Activated B cell treated with CpG ODN at 0.5 μM for 24 hours (primary cell): Measurements from ENCODE around the gene TMEM184B. TPM values are rescaled to one million over a fixed set of nuclear protein-coding genes. Genes with fewer than 3 reads are reported as not detected.

Experiments used
- ATAC-seq: fragments of 200-7000 bp; cut with Tn5 transposase; one replicate; pipeline ENCODE4 v1.10.0; 2021; ENCODE audit warnings: low read depth, mild to moderate bottlenecking, moderate library complexity
- CTCF ChIA-PET: fragments of 350-600 bp; sonication (Branson Sonifier 250); formaldehyde crosslinking; loops from one replicate; lab custom pipeline; 2021; ENCODE audit warnings: antibody characterized with exemption; lab: Charles Lee
- POLR2A ChIA-PET: fragments of 350-600 bp; sonication (Branson Sonifier 250); formaldehyde crosslinking; loops from one replicate; lab custom pipeline; 2021; ENCODE audit warnings: antibody characterized with exemption; lab: Charles Lee
- DNase-seq: peaks from one replicate; pipeline ENCODE4 v3.0.0; 2022
- H3K27ac Mint-ChIP-seq: one replicate; pipeline ENCODE4 v1.8.0; 2020; ENCODE audit warnings: mixed read lengths
- H3K27me3 Mint-ChIP-seq: one replicate; pipeline ENCODE4 v1.8.0; 2021; ENCODE audit warnings: mixed read lengths
- H3K36me3 Mint-ChIP-seq: one replicate; pipeline ENCODE4 v1.8.0; 2021; ENCODE audit warnings: low read depth, mixed read lengths
- H3K4me1 Mint-ChIP-seq: one replicate; pipeline ENCODE4 v1.8.0; 2021; ENCODE audit warnings: mixed read lengths
- H3K4me3 Mint-ChIP-seq: one replicate; pipeline ENCODE4 v1.8.0; 2020; ENCODE audit warnings: mild to moderate bottlenecking, mixed read lengths
- H3K9me3 Mint-ChIP-seq: one replicate; pipeline ENCODE4 v1.8.0; 2020; ENCODE audit warnings: mixed read lengths
- intact Hi-C: fragments of 100-400 bp; cut with micrococcal nuclease; formaldehyde crosslinking; loops from one replicate; pipeline ENCODE4 v1.15.1; 2024
- total RNA-seq: library from RNA; stranded (reverse); gene quantifications from 2 replicates; pipeline ENCODE4 v1.2.3, GENCODE V29; 2022
- TF ChIP-seq, protein P1 (sequence below): fragments of 200-600 bp; IDR thresholded peaks from one replicate; pipeline ENCODE4 v1.8.0; 2022; ENCODE audit warnings: antibody characterized with exemption, mild to moderate bottlenecking

Gene TMEM184B
- total RNA-seq, 1 donor from 2014 or later, result 24.0 TPM

DNA sequence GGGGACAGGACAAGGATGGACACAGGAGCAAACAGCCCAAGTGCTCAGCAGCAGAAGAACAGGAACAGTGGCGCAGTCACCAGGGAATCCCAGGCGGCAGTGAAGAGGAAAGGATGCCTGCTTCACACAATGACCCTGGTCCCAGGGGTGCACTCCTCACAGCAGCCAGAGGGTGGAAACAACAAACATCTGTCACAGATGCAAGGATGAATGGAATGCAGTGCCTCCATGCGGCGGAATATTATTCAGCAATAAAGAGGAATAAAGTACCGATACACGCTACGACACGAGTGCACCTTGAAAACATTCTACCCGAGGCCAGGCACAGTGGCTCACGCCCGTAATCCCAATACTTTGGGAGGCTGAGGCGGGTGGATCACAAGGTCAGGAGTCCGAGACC, 31.7 kb upstream of the TMEM184B start:
- H3K4me3 Mint-ChIP-seq, result no peak overlapping the region
- DNase-seq (no peak), ATAC-seq (no peak)
- peaks cover 44% of the 10 kb centered on the region for H3K36me3 Mint-ChIP-seq
- ChIA-PET POLR2A (interaction anchor here (0.5 to 2.9 kb wide), 4 partner anchors 8 to 94 kb away, joined by 3 to 32 read pairs (median 5); no protein-coding TSS in a partner anchor), CTCF (no interaction called here)
- TF ChIP-seq, protein P1, sequence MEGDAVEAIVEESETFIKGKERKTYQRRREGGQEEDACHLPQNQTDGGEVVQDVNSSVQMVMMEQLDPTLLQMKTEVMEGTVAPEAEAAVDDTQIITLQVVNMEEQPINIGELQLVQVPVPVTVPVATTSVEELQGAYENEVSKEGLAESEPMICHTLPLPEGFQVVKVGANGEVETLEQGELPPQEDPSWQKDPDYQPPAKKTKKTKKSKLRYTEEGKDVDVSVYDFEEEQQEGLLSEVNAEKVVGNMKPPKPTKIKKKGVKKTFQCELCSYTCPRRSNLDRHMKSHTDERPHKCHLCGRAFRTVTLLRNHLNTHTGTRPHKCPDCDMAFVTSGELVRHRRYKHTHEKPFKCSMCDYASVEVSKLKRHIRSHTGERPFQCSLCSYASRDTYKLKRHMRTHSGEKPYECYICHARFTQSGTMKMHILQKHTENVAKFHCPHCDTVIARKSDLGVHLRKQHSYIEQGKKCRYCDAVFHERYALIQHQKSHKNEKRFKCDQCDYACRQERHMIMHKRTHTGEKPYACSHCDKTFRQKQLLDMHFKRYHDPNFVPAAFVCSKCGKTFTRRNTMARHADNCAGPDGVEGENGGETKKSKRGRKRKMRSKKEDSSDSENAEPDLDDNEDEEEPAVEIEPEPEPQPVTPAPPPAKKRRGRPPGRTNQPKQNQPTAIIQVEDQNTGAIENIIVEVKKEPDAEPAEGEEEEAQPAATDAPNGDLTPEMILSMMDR, result no peak
- no peaks in the 10 kb centered on the region for H3K9me3 Mint-ChIP-seq
- intact Hi-C loops, result loop anchor here (2.0 kb wide), 1 partner anchor 44 kb away; no protein-coding TSS in a partner anchor
- no peak overlapping the region for H3K27ac Mint-ChIP-seq
- H3K4me1 Mint-ChIP-seq, result peaks cover 38% of the 10 kb centered on the region
- no peaks in the 10 kb centered on the region for H3K27me3 Mint-ChIP-seq

GRCh38 chr22:38303974-38304373, 31.2 kb upstream of the TMEM184B start:
- no peak overlapping the region for H3K4me3 Mint-ChIP-seq
- no peak for ATAC-seq
- TF ChIP-seq, protein P1, result no peak
- intact Hi-C loops, result loop anchor here (2.0 kb wide), 1 partner anchor 43 kb away; no protein-coding TSS in a partner anchor
- CTCF ChIA-PET, result no interaction called here
- H3K4me1 Mint-ChIP-seq, result peaks cover 36% of the 10 kb centered on the region
- no peak overlapping the region for H3K27ac Mint-ChIP-seq
- H3K9me3 Mint-ChIP-seq, result no peaks in the 10 kb centered on the region
- DNase-seq, result no peak
- no peaks in the 10 kb centered on the region for H3K27me3 Mint-ChIP-seq
- H3K36me3 Mint-ChIP-seq, result peaks cover 47% of the 10 kb centered on the region
- POLR2A ChIA-PET, result interaction anchor here (2.9 kb wide), 1 partner anchor 11 kb away, joined by 32 read pairs; no protein-coding TSS in a partner anchor

DNA sequence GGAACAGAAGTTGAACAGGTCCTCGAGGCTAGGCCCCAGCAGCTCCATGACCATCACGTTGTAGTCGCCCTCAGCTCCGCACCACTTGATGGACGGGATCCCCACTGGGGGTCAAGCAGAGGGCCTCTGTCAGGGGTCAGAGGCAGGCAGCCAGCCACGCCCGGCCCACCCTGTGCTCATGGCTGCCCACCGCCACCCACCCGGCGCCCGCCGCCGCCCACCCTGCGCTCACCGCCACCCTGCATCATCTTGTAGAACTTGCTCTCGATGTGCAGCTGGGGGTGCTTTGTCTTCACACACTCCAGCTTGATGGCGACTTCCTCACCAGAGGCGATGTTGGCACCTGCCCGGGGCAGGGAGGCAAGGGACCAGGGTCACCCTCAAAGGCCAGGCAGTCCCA, 30.1 kb upstream of the TMEM184B start:
- Mint-ChIP-seq H3K36me3 (peaks cover 49% of the 10 kb centered on the region), H3K27ac (no peak overlapping the region), H3K4me1 (peaks cover 29% of the 10 kb centered on the region), H3K4me3 (no peak overlapping the region), H3K27me3 (no peaks in the 10 kb centered on the region), H3K9me3 (no peaks in the 10 kb centered on the region)
- ChIA-PET POLR2A (interaction anchor here (1.1 kb wide), 1 partner anchor 30 kb away, joined by 3 read pairs; no protein-coding TSS in a partner anchor), CTCF (no interaction called here)
- DNase-seq (no peak), ATAC-seq (no peak)
- intact Hi-C loops, result no loop called here
- TF ChIP-seq, protein P1, result no peak

DNA sequence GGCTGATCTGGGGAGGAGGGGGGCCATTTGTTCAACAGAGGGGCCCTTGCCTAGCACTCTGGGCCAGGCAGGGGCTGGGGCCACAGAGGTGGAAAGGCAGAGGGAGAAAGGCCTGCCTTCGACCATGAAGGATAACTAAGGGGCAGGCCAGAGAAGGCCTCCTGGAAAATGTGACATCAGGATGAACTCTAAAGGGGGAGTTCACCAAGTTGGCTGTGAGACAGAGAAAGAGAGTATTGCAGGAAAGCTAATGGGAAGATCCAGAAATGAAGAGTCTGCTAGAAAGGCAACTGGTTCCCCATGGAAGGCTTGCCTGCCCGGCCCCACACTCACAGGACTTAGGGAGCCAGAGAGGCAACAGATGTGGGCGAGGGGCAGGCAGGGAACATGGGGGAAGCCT, 28.1 kb upstream of the TMEM184B start:
- ChIA-PET CTCF (no interaction called here), POLR2A (no interaction called here)
- ATAC-seq, result no peak
- no peak overlapping the region for H3K4me3 Mint-ChIP-seq
- H3K9me3 Mint-ChIP-seq, result no peaks in the 10 kb centered on the region
- H3K4me1 Mint-ChIP-seq, result peaks cover 19% of the 10 kb centered on the region
- no peak for DNase-seq
- TF ChIP-seq, protein P1, result no peak
- H3K27ac Mint-ChIP-seq, result no peak overlapping the region
- no peaks in the 10 kb centered on the region for H3K27me3 Mint-ChIP-seq
- H3K36me3 Mint-ChIP-seq, result peaks cover 63% of the 10 kb centered on the region
- intact Hi-C loops, result no loop called here

DNA sequence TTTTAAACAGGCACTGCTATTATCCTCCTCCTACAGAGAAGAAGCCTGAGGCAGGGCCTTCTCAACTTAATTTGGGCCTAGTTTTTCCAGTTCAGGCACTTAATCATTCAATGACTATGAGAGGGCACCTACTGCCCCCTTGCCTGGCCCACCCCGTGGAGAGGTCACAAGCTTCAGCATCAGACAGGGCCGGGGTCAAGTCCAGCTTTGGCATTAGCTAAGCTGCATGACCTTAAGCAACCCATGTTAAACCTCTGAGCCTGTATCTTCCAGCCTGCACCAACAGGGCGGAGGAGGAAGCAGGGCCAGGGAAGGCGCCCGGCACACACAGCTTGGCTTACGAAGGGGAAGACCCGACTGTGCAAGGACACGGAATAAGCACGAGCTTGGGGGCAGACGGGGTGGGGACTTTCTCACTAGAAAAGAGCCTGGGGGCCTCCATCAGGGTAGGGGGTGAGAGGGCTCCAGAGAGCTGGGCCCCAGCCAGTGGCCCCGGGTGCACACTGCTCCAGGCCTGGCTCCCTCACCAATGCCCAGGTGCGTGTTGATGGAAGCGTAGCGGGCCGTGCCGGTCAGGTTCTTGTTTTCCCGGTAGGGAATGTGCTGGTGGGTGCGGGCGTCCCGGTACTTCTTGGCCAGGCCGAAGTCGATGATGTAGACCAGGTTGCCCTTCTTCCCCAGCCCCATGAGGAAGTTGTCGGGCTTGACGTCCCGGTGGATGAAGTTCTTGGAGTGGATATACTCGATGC, 27.6 kb upstream of the TMEM184B start:
- intact Hi-C loops, result no loop called here
- peaks cover 13% of the 10 kb centered on the region for H3K4me1 Mint-ChIP-seq
- POLR2A ChIA-PET, result no interaction called here
- no peak for ATAC-seq
- CTCF ChIA-PET, result no interaction called here
- TF ChIP-seq, protein P1, result no peak
- peaks cover 68% of the 10 kb centered on the region for H3K36me3 Mint-ChIP-seq
- no peak overlapping the region for H3K27ac Mint-ChIP-seq
- H3K9me3 Mint-ChIP-seq, result no peaks in the 10 kb centered on the region
- no peak overlapping the region for H3K4me3 Mint-ChIP-seq
- no peaks in the 10 kb centered on the region for H3K27me3 Mint-ChIP-seq
- no peak for DNase-seq
